GM12878 (cell line): Measurements from ENCODE around the gene LRRC61. TPM values are rescaled to one million over a fixed set of nuclear protein-coding genes. Genes with fewer than 3 reads are reported as not detected.

Experiments
- ATAC-seq: fragments of 200-7000 bp; cut with Tn5 transposase; 3 replicates; pipeline ENCODE4 v1.9.1; 2020; ENCODE audit warnings: mild to moderate bottlenecking, moderate library complexity
- BruUV-seq: library from RNA; stranded (reverse); fragments of 400-500 nt; replicated peaks from 2 replicates; lab custom pipeline; 2021; lab: Mats Ljungman, UMichigan
- CTCF ChIA-PET: fragments of 300-600 bp; sonication (Branson Sonifier 250); formaldehyde crosslinking; extraction: SDS; loops from one replicate; lab custom pipeline; 2021; ENCODE audit warnings: inconsistent platforms; lab: Yijun Ruan, JAX
- POLR2A ChIA-PET: fragments of 350-600 bp; formaldehyde crosslinking; extraction: SDS; loops from one replicate; lab custom pipeline; 2021; ENCODE audit warnings: inconsistent platforms; lab: Charles Lee
- RAD21 ChIA-PET: fragments of 300-600 bp; sonication (Branson Sonifier 250); formaldehyde crosslinking; loops from one replicate; lab custom pipeline; 2023; ENCODE audit warnings: antibody characterized with exemption; ENCODE audit not compliant: unreplicated experiment; lab: Charles Lee
- SMC1A ChIA-PET: fragments of 300-600 bp; sonication (Branson Sonifier 250); formaldehyde crosslinking; loops from one replicate; lab custom pipeline; 2023; ENCODE audit not compliant: unreplicated experiment, uncharacterized antibody; lab: Charles Lee
- DNase-seq: peaks from one replicate; pipeline ENCODE4 v3.0.0-alpha.2; 2011; ENCODE audit warnings: low read depth, low spot score
- FAIRE-seq: peaks from 3 replicates; lab custom pipeline; 2011; peaks lifted over from hg19 to GRCh38; lab: Jason Lieb, UNC
- H2AFZ ChIP-seq: 2 replicates; pipeline ENCODE4 v1.6.0; 2011; ENCODE audit warnings: low read depth, low read length, control low read depth; ENCODE audit not compliant: control insufficient read depth
- H3K27ac ChIP-seq: 2 replicates; pipeline ENCODE4 v1.5.1; 2011; ENCODE audit warnings: control low read depth; ENCODE audit not compliant: control insufficient read depth, insufficient read depth
- H3K27me3 ChIP-seq, 2 experiments: replicated peaks in 1 of 2; 2 replicates each; pipeline versions ENCODE4 v1.6.0 to v1.6.1; 2011; ENCODE audit warnings: low read length in 1 of 2; ENCODE audit not compliant: control insufficient read depth in 2 of 2, insufficient read depth in 2 of 2
- H3K36me3 ChIP-seq, 2 experiments: 2 replicates each; pipeline ENCODE4 v1.5.1; 2011; ENCODE audit warnings: low read length in 1 of 2; ENCODE audit not compliant: control insufficient read depth in 2 of 2, insufficient read depth in 2 of 2
- H3K4me1 ChIP-seq: 2 replicates; pipeline ENCODE4 v1.6.1; 2011; ENCODE audit warnings: mild to moderate bottlenecking, low read length, moderate library complexity, mixed read lengths; ENCODE audit not compliant: control insufficient read depth, insufficient read depth
- H3K4me2 ChIP-seq: 2 replicates; pipeline ENCODE4 v1.6.0; 2011; ENCODE audit warnings: control low read depth; ENCODE audit not compliant: control insufficient read depth, insufficient read depth
- H3K4me3 ChIP-seq: fragments of 200-600 bp; sonication (generic); 2 replicates; pipeline ENCODE4 v1.5.1; 2016
- H3K79me2 ChIP-seq: 2 replicates; pipeline ENCODE4 v1.6.0; 2011; ENCODE audit warnings: low read length; ENCODE audit not compliant: control insufficient read depth, insufficient read depth
- H3K9ac ChIP-seq: 2 replicates; pipeline ENCODE4 v1.8.0; 2011; ENCODE audit warnings: low read length, control low read depth, mixed read lengths; ENCODE audit not compliant: control insufficient read depth, insufficient read depth
- H3K9me3 ChIP-seq: replicated peaks from 3 replicates; pipeline ENCODE4 v1.5.1; 2011; ENCODE audit warnings: mild to moderate bottlenecking, low read length; ENCODE audit not compliant: control insufficient read depth, insufficient read depth
- H4K20me1 ChIP-seq: 2 replicates; pipeline ENCODE4 v1.6.0; 2011; ENCODE audit not compliant: control insufficient read depth, insufficient read depth
- ATF2 ChIP-seq: IDR thresholded peaks from 2 replicates; pipeline ENCODE4 v1.6.1; 2012; ENCODE audit warnings: low read length, inconsistent platforms
- ATF7 ChIP-seq: fragments of 450-650 bp; IDR thresholded peaks from 2 replicates; pipeline ENCODE4 v1.6.1; 2016; ENCODE audit warnings: low read depth, mild to moderate bottlenecking
- CREM ChIP-seq: IDR thresholded peaks from 2 replicates; pipeline ENCODE4 v1.6.1; 2014; ENCODE audit warnings: antibody characterized with exemption, low read depth
- MYB ChIP-seq: fragments of 150-350 bp; IDR thresholded peaks from 2 replicates; pipeline ENCODE4 v1.6.1; 2014; ENCODE audit warnings: mild to moderate bottlenecking, low read depth, low read length, borderline replicate concordance
- NRF1 ChIP-seq: conservative IDR thresholded peaks from 2 replicates; pipeline ENCODE4 v1.6.1; 2011; ENCODE audit warnings: mild to moderate bottlenecking, low read depth, low read length, improper control_type of control experiment
- SKIL ChIP-seq: fragments of 450-650 bp; IDR thresholded peaks from 2 replicates; pipeline ENCODE4 v1.6.1; 2017; ENCODE audit warnings: mild to moderate bottlenecking, low read depth, inconsistent platforms; ENCODE audit not compliant: poor library complexity, severe bottlenecking
- USF1 ChIP-seq: IDR thresholded peaks from 2 replicates; pipeline ENCODE4 v1.6.1; 2011; ENCODE audit warnings: borderline replicate concordance, low read depth, mild to moderate bottlenecking, moderate library complexity, mixed read lengths, low read length; ENCODE audit not compliant: insufficient read depth; ENCODE audit errors: extremely low read length
- WGBS: methylation state at CpG from one replicate; pipeline ENCODE4 v1.1.6; 2016; ENCODE audit warnings: low lambda C conversion rate; ENCODE audit not compliant: insufficient replicate concordance, insufficient coverage; ENCODE audit errors: missing lambda C conversion rate; 5-methylcytosine and 5-hydroxymethylcytosine counted together
- in situ Hi-C: fragments of 300-500 bp; cut with MboI; formaldehyde crosslinking; loops from 9 replicates; pipeline ENCODE4 v1.14.3; 2018; ENCODE audit warnings: mixed read lengths
- intact Hi-C: fragments of 100-400 bp; cut with micrococcal nuclease; formaldehyde crosslinking; loops from one replicate; pipeline ENCODE4 v1.14.2; 2022; ENCODE audit not compliant: unreplicated experiment
- polyA plus RNA-seq, 11 experiments: library from polyadenylated mRNA; depleted of rRNA in 4 of 11; unstranded in 6 of 11; stranded (reverse) in 5 of 11; fragments of >200 nt; fragmentation: Nextera tagmentation in 4 of 11; fragmentation: Illumina TruSeq in 1 of 11; extraction: Ambion mirVana in 4 of 11; extraction: Trizol in 1 of 11; gene quantifications; 1 replicate in 1 of 11; 2 replicates in 10 of 11; pipeline versions ENCODE4 v1.2.1 to v1.2.3, GENCODE V29; 2011 to 2016; ENCODE audit warnings: inconsistent platforms in 2 of 11, missing spikeins in 2 of 11, low read depth in 1 of 11
- total RNA-seq, 4 experiments: library from RNA; depleted of rRNA in 3 of 4; stranded (reverse); fragments of >200 nt in 3 of 4; fragmentation: Illumina TruSeq in 1 of 4; extraction: Trizol in 1 of 4; gene quantifications; 2 replicates each; pipeline versions ENCODE4 v1.2.1 to v1.2.3, GENCODE V29; 2013 to 2021

The LRRC61 gene
- total and polyA plus RNA-seq, 10 of the 15 experiments (the other 5 are each of a cell fraction or from before 2014, with no cell fraction given): 1.4 to 54.2 (median 21.8) TPM

- intact Hi-C loops: no loop called here
- no peak overlapping the region for H3K4me2 ChIP-seq
- no peak overlapping the region for H2AFZ ChIP-seq
- POLR2A ChIA-PET: interaction anchor here (0.5 to 1.6 kb wide), 3 partner anchors 12 to 1054 kb away, joined by 3 to 4 read pairs (median 3); no protein-coding TSS in a partner anchor
- CTCF ChIA-PET: no interaction called here
- 81% methylated on average over 6 of the region's 6 CpGs for WGBS
- H3K79me2 ChIP-seq: no peaks in the 10 kb centered on the region
- RAD21 ChIA-PET: interaction anchor here (1.2 kb wide), 1 partner anchor 41 kb away, joined by 4 read pairs; no protein-coding TSS in a partner anchor
- H3K4me1 ChIP-seq: no peaks in the 10 kb centered on the region
- no peak overlapping the region for H3K9ac ChIP-seq
- no peak for TF ChIP-seq NRF1
- TF ChIP-seq ATF7: no peak
- no peak for TF ChIP-seq ATF2
- no peak for TF ChIP-seq CREM
- no peak for TF ChIP-seq USF1
- no peak for TF ChIP-seq MYB
- no peak for TF ChIP-seq SKIL
- TF ChIP-seq, all 136 proteins: peak for 0
- Histone ChIP-seq H3K4me3 (no peak overlapping the region), H3K9me3 (no peaks in the 10 kb centered on the region), H3K27me3 (no peaks in the 10 kb centered on the region), H4K20me1 (no peaks in the 10 kb centered on the region), H3K27ac (no peak overlapping the region), H3K36me3 (no peaks in the 10 kb centered on the region)
- SMC1A ChIA-PET: interaction anchor here (1.2 kb wide), 1 partner anchor 8 kb away, joined by 6 read pairs; no protein-coding TSS in a partner anchor
- in situ Hi-C loops: no loop called here
- no peak for ATAC-seq
- no peak for DNase-seq
- no peak for FAIRE-seq
- BruUV-seq: no TSS peak
Measured at GRCh38 chr7:150313870-150314269, 9.3 kb upstream of the LRRC61 start.
